DMS79 treated with DMSO at 0.1 percent for 48 hours (cell line): Measurements from ENCODE around the gene CTU2.

ENCODE experiments used
- DNase-seq: peaks from one replicate; lab custom pipeline; 2025; lab: John Stamatoyannopoulos, UW

CTU2 gene

GRCh38 chr16:88743693-88744576 lies 37.6 kb downstream of the CTU2 start:
- peak; percentile 23 for DNase-seq

- no peak for DNase-seq
Measured at GRCh38 chr16:88744577-88745521, 38.5 kb downstream of the CTU2 start.

GRCh38 chr16:88746506-88746905 lies 40.2 kb downstream of the CTU2 start:
- no peak for DNase-seq

- DNase-seq: no peak
Measured at GRCh38 chr16:88747588-88748301, 41.4 kb downstream of the CTU2 start.

GRCh38 chr16:88748364-88748763 lies 42.1 kb downstream of the CTU2 start:
- DNase-seq: no peak

- DNase-seq: no peak
Measured at GRCh38 chr16:88749358-88749757, 43.1 kb downstream of the CTU2 start.

GRCh38 chr16:88750854-88751253 lies 44.6 kb downstream of the CTU2 start:
- peak; percentile 6 for DNase-seq

GRCh38 chr16:88752386-88753002 lies 46.2 kb downstream of the CTU2 start:
- no peak for DNase-seq

GRCh38 chr16:88753191-88753590 lies 46.9 kb downstream of the CTU2 start:
- DNase-seq: no peak

GRCh38 chr16:88753602-88754001 lies 47.3 kb downstream of the CTU2 start:
- DNase-seq: no peak

- no peak for DNase-seq
Measured at GRCh38 chr16:88754109-88754911, 48.0 kb downstream of the CTU2 start.

- DNase-seq: no peak
Measured at GRCh38 chr16:88754912-88755744, 48.8 kb downstream of the CTU2 start.

GRCh38 chr16:88755745-88756443 lies 49.6 kb downstream of the CTU2 start:
- DNase-seq: no peak

GRCh38 chr16:88758227-88758943 lies 52.1 kb downstream of the CTU2 start:
- DNase-seq: no peak

- no peak for DNase-seq
Measured at GRCh38 chr16:88758944-88759244, 52.6 kb downstream of the CTU2 start.

GRCh38 chr16:88759245-88759975 lies 53.1 kb downstream of the CTU2 start:
- no peak for DNase-seq

- DNase-seq: no peak
Measured at GRCh38 chr16:88759976-88760350, 53.7 kb downstream of the CTU2 start.
